Amniotic stem cell (primary cell): ENCODE data around the gene YAF2.

Experiments
- DNase-seq: peaks from one replicate; lab custom pipeline; 2025; lab: John Stamatoyannopoulos, UW

YAF2 gene

GRCh38 chr12:42238240-42239140, at the start of gene YAF2:
YAF2 (minus strand) TSS chr12:42238248; CDS start chr12:42238180, 68 bp downstream.
- DNase-seq = peak; percentile 84

DNA sequence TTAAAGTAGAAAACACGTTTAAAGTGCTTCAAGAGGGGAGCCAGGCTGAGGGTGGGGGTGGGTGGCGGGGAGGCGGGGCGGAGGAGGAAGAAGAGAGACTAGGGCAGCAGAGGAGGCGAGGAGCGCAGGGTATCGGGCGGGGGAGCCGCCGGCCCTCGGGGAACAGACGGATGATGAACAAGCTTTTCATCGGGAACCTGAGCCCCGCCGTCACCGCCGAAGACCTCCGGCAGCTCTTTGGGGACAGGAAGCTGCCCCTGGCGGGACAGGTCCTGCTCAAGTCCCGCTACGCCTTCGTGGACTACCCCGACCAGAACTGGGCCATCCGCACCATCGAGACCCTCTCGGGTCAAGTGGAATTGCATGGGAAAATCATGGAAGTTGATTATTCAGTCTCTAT, 48.7 kb upstream of the YAF2 start:
- no peak for DNase-seq

GRCh38 chr12:42285431-42285830, 47.4 kb upstream of the YAF2 start:
- no peak for DNase-seq

DNA sequence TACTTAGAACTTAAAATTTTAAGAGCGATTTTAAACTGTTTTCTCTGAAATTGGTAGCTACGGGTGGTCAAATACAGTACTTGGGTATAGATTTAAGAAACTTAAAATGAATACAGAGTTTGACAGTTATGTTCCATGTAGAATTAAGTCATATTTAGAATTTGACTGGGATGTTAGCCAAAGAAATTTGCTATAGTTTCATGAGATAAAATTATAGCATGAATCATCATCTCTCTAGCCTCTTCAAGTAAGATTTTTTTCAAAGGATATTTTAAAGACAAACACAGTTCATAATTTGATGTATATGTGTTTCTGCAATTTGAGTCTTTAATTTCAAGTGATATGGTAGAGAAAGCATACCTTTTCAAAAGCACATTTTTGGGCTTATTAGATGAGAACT, 46.8 kb upstream of the YAF2 start:
- DNase-seq = no peak

DNA sequence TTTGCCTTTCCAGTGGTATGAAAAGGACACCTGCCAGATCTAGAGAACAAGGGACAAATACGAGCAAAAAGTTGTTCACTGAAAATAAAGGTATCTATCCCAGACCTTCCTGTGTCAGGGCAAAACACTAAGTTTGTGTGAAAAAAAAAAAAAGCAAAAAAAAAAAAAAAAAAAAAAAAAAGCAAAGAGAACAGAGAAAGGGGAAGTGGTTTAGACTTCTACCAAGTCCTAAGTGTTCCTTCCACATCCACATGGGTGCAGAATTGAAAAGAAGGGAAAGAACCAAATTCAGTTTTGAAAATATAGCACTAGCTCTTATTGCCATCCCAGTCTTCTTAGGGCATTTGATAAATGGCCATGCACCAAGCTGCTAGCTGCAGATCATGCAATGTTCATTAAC, 46.1 kb upstream of the YAF2 start:
- DNase-seq = no peak

- DNase-seq = no peak
Observed at GRCh38 chr12:42283739-42284138, 45.7 kb upstream of the YAF2 start.

GRCh38 chr12:42282294-42282693, 44.2 kb upstream of the YAF2 start:
- no peak for DNase-seq

- no peak for DNase-seq
Observed at GRCh38 chr12:42281844-42282243, 43.8 kb upstream of the YAF2 start.

DNA sequence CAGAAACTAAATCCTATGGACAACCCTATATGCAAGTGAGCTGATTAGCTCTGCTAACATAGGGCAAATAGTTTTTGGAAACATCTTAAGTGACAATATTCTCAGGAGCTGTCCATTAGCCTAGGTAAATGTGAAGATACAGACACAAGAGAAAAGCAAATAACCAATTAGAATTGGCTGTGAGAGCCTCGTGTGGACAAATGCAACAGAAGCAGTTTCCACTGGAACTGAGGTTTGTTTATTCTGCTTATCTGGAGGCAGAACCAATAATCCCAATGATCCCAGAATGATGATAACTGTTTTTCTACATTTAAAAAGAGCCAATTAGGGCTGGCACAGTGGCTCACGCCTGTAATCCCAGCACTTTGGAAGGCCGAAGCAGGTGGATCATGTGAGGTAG, 43.2 kb upstream of the YAF2 start:
- no peak for DNase-seq

DNA sequence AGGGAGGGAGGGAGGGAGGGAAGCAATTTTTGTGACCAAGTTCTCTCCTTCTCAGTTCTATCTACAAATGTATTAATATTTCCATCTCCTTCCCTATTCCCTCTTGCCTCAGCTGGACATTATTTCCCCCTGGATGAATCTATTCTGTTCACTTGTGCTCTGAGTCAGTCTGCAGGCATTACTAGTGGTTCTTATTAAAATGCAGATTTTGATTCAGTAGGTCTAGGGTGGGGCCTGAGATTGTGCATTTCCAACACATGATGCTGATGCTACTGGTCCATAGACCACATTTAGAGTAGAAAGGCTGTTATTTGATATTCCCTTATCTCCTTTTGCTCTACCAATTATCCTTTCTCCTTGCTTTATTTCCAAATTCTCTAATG, 40.1 kb upstream of the YAF2 start:
- DNase-seq = no peak

DNA sequence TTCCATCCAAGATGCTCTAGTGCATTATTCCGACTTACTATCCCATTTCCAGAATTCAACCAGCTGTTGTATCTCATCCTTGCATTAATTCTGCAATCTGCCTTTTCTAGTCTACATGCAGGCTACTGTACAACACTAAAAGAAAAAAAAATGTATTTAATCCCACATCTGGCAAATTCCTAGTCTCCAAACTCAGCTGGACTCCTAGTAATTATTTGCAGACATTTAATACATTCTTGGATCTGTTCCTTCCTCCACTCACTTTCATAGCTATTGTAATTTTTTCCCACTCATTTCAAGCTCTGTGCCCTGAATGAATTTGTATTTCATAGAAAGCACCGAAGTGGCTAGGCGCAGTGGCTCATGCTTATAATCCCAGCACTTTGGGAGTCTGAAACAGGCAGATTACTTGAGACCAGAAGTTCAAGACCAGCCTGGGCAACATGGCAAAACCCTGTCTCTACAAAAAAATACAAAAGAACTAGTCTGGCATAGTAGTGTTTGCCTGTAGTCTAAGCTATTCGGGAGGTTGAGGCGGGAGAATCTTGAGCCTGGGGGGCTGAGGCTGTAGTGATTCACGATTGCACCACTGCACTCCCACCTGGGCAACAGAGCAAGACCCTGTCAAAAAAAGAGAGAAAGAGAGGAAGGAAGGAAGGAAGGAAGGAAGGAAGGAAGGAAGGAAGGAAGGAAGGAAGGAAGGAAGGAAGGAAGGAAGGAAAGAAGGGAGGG, 39.5 kb upstream of the YAF2 start:
- DNase-seq = no peak

GRCh38 chr12:42275499-42275898, 37.5 kb upstream of the YAF2 start:
- no peak for DNase-seq

- DNase-seq = no peak
Observed at GRCh38 chr12:42273706-42274105, 35.7 kb upstream of the YAF2 start.

DNA sequence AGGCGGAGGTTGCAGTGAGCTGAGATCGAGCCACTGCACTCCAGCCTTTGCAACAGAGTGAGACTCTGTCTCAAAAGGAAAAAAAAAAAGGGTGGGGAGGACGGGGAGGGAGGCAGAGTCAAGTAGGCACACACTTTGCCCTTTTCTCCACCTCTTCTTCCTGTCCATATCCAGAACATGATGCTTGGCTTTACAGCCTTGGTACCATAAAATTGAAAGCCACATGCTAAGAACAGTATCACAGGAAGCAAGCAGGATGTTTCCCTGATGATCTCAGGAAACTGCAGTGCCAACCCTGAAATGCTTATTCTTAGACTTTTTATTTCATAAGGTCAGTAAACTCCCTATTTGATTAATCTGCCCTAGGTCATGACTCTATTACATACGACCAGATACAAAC, 32.5 kb upstream of the YAF2 start:
- DNase-seq = no peak

DNA sequence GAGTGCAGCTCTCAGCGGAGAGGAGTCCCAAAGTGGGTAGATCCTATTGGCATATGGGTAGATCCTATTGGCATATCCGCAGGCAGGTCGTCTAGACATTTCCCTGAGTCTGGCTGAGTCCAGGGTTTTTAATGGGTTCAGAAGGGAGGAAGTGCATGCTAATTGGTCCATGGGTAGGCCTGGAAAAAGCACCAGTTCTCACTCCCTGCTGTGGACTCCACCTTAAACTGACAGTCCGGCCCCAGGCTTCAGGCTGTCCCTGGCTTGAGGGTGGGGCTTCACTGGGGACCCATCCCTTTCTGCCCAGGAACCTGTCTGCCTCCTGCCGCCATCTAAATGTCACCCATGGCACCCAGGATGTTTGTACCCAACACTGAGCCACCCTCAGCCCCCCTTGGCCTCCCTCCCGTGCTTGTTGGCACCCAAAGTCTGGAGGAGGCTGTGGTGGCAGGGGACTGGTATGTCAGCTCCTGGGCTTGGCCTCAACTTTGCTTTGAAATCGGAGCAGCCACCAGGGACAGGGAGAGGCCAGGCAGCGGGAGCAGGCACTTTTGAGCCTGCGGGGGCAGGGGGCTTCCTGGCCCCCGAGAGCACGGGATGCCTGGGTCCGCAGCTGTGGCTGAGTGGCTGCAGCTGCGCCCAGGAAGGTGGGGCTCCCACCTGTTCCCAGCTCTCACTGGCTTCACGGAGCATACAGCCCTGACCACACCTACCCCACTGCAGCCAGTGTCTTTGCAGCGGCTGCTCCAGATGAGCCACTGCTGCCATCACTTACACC, 29.6 kb upstream of the YAF2 start:
- no peak for DNase-seq

- DNase-seq = no peak
Observed at GRCh38 chr12:42266579-42267230, 28.7 kb upstream of the YAF2 start.

DNA sequence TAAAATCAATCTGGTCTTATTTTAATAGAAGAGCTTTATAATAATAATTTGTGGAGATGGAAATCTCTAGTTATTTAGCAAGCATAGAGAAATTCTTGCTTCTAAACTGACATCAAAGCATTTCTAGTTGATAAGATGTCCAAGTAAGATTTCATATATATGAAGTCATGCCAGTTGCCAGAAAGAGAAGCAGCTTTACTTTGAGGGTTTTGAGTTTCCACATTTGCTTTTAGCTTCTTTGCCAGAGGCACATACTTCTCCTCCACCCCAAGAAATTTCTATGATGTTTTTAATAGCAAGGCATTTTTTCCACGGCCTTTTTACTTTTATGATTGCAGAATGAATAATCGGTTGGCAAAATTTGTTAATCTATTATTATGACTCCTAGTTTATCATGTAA, 24.2 kb upstream of the YAF2 start:
- DNase-seq = no peak

GRCh38 chr12:42261708-42262107, 23.7 kb upstream of the YAF2 start:
- DNase-seq = no peak

- no peak for DNase-seq
Observed at GRCh38 chr12:42260518-42260917, 22.5 kb upstream of the YAF2 start.

GRCh38 chr12:42259699-42260098, 21.7 kb upstream of the YAF2 start:
- DNase-seq = no peak

DNA sequence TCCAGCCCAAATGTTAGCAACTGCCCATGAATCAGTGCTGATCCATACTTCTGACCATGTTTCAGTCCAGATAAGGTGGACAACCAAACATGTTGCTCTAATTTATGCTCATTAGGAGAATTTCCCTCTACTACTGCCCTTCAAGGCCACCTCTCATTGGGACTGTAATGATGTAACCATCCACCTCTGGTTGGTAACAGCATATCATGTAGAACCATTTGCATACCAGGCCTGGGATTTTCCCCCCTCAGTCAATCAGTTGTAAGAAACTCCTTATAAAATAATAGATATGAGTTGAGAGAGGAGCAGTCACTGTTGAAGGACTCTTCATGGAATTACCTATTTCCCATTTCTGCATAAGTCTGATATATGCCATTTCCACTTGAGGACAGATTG, 17.8 kb upstream of the YAF2 start:
- DNase-seq = no peak

GRCh38 chr12:42255221-42255865, 17.3 kb upstream of the YAF2 start:
- no peak for DNase-seq
